Measurements from ENCODE around the gene TMEM87A.
"Not testable (repeated sequence)": the region's sequence is repeated elsewhere in the genome, so short reads cannot be mapped to it uniquely, and the experiment has no call there.

Gene TMEM87A

DNA sequence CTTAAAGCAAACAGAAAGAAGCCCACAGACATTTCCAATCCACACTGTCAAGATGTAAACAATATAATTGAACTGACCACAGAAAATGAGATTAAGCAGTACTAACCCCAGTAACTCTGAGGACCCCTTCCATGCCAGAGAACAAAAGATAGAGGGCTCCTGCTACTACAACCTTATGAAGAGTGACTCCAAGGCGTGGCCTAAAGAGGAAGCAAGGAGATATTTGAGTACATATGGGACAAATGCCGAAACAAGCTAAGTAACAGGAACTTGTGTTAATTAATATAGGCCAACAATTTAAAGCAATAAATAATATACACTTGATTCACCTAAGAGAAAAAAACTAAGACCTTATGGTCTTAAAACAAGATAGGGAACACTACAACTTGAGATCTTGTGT, 40.1 kb downstream of the TMEM87A start:
- no peak for FAIRE-seq
- TF ChIP-seq, protein P1, sequence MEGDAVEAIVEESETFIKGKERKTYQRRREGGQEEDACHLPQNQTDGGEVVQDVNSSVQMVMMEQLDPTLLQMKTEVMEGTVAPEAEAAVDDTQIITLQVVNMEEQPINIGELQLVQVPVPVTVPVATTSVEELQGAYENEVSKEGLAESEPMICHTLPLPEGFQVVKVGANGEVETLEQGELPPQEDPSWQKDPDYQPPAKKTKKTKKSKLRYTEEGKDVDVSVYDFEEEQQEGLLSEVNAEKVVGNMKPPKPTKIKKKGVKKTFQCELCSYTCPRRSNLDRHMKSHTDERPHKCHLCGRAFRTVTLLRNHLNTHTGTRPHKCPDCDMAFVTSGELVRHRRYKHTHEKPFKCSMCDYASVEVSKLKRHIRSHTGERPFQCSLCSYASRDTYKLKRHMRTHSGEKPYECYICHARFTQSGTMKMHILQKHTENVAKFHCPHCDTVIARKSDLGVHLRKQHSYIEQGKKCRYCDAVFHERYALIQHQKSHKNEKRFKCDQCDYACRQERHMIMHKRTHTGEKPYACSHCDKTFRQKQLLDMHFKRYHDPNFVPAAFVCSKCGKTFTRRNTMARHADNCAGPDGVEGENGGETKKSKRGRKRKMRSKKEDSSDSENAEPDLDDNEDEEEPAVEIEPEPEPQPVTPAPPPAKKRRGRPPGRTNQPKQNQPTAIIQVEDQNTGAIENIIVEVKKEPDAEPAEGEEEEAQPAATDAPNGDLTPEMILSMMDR (IDR thresholded peaks at IDR 0.05; ENCODE audit: insufficient read depth, missing control alignments), result no peak
- no peak for DNase-seq (ENCODE audit: insufficient read length, low spot score)

DNA sequence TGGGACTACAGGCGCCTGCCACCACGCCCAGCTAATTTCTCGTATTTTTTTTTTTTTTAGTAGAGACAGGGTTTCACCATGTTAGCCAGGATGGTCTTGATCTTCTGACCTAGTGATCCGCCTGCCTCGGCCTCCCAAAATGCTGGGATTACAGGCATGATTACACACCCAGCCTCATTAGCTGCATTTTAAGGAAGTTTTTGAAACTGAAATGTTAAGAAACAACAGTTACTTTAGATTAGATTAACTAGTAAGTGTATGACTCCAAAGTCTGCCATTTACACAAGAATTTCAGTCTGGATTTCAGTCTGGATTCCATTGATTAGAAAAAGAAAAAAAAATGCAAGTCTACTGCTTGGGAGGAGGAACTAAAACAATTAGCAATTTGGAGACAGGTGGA, 40.6 kb downstream of the TMEM87A start:
- FAIRE-seq, result no peak

DNA sequence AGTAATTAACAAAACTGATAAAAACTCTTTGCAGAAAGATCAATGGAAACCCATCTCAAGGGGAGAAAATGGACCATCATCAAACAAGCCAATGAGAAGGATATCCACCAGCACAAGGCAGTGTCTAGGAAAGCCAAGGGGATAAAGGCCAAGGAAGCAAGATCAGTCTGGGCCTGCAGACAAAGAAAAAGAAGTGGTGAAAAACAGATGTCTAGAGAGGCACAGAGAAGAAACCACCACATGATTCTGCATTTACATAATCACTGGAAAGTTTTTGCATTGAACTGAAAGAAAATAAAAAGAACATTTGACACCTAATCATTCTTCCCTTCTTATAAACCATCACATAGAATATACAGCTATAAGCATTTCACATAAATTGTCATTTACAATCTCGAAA, 42.1 kb downstream of the TMEM87A start:
- DNase-seq (ENCODE audit: insufficient read length, low spot score) (no peak), FAIRE-seq (no peak)
- TF ChIP-seq, protein P1 (IDR thresholded peaks at IDR 0.05; ENCODE audit: insufficient read depth, missing control alignments), result no peak

More for the DNA sequence above, 40.6 kb downstream of the TMEM87A start:
- TF ChIP-seq, protein P1 (IDR thresholded peaks at IDR 0.05; ENCODE audit: insufficient read depth, missing control alignments), result no peak
- DNase-seq (ENCODE audit: insufficient read length, low spot score), result no peak

DNA sequence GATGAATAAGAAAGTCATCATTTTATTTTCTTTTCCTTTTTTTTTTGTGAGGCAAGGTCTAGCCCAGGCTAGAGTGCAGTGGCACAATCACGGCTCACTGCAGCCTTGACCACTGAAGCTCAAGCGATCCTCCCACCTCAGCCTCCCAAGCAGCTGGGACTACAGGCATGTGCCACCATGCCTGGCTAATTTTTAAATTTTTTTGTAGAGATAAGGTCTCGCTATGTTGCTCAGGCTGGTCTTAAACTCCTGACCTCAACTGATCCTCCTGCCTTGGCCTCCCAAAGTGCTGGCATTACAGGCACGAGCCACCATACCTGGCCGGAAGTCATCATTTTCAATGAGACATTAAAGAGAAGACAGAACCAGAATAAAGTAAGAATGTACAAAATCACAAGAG, 44.3 kb downstream of the TMEM87A start:
- FAIRE-seq; DNase-seq (ENCODE audit: insufficient read length, low spot score): not testable (repeated sequence)

DNA sequence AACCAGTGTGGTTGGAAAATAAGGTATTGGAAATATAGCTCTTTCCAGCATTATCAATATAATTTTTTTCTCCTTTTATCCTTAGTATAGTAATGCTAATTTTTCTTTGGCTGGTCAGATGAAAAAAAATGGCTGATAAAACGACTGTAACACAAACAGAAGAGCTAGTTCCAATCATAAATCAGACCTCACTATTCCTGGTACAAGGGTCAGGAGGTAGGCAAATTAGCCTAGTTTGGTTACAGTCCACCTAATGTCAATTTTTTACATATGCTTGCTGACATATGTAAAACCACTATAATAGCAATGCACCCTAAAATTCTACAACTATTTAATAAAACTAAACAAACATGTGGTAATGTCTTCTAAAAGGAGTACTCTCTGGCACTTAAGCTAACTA, 45.2 kb downstream of the TMEM87A start:
- no peak for DNase-seq (ENCODE audit: insufficient read length, low spot score)
- FAIRE-seq, result no peak
- TF ChIP-seq, protein P1 (IDR thresholded peaks at IDR 0.05; ENCODE audit: insufficient read depth, missing control alignments), result no peak

DNA sequence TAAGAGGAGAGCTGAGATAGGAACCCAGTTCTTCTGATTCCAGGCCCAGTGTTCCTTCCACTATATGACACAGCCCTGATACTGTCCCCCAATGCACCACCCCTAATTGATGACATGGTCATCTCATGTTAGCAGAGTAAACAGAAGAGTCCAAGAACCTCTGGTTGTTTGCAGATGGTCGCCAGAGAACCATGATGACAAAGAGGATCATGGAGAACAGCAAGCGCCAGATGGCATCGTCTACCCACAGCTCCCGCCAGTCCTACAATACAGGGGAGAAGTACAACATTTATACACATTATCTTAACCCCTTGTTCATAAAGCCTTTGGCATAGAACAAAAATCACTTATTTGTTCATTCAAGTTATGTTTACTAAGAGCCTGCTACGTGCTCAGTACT, 46.6 kb downstream of the TMEM87A start:
- DNase-seq (ENCODE audit: insufficient read length, low spot score), result peak; percentile 30
- no peak for FAIRE-seq
- TF ChIP-seq, protein P1 (IDR thresholded peaks at IDR 0.05; ENCODE audit: insufficient read depth, missing control alignments), result no peak

DNA sequence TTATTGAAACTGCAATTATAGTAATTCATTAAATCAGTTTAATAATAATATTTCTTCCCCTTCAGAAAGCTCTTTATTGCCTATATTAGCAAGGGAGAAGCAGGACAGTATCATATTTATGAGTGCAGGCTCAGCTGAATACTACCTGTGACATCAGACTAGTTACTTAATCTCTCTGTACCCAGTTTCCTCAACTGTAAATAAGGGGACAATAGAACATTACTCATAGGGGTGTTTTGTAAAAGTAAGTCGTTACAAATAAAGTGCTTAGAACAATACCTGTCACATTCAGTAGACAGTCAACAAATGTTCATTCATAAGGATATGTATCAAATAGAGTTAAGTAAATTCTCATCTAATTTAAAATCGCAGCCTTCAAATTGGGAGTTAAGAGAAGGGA, 53.0 kb downstream of the TMEM87A start:
- DNase-seq (ENCODE audit: insufficient read length, low spot score) (no peak), FAIRE-seq (no peak)
- TF ChIP-seq, protein P1 (IDR thresholded peaks at IDR 0.05; ENCODE audit: insufficient read depth, missing control alignments), result no peak

DNA sequence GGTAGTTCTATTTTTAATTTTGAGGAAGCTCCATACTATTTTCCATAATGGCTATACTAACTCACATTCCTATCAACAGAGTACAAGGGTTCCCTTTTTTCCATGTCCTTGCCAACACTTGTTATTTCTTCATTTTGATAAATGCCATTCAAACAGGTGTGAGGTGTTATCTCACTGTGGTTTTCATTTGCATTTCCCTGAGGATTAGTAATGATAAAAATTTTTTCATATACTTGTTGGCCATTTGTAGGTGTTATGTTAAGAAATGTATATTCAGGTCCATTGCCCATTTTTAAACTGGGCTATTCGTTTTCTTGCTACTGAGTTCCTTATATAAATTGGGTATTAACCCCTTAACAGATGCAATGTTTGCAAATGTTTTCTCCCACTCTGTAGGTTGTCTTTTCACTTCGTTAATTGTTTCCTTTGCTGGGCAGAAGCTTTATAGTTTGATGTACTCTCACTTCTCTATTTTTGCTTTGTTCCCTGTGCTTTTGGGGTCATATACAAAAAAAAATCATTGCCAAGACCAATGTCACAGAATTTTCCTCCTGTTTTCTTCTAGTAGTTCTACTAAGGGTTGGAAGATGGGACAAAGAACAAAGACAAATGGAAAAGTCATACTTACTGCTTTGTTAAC, 54.2 kb downstream of the TMEM87A start:
- TF ChIP-seq, protein P1 (IDR thresholded peaks at IDR 0.05; ENCODE audit: insufficient read depth, missing control alignments), result no peak
- DNase-seq (ENCODE audit: insufficient read length, low spot score) (no peak), FAIRE-seq (no peak)

Data from D721Med (cell line).